ENCODE results near the gene REV3L.

DNA sequence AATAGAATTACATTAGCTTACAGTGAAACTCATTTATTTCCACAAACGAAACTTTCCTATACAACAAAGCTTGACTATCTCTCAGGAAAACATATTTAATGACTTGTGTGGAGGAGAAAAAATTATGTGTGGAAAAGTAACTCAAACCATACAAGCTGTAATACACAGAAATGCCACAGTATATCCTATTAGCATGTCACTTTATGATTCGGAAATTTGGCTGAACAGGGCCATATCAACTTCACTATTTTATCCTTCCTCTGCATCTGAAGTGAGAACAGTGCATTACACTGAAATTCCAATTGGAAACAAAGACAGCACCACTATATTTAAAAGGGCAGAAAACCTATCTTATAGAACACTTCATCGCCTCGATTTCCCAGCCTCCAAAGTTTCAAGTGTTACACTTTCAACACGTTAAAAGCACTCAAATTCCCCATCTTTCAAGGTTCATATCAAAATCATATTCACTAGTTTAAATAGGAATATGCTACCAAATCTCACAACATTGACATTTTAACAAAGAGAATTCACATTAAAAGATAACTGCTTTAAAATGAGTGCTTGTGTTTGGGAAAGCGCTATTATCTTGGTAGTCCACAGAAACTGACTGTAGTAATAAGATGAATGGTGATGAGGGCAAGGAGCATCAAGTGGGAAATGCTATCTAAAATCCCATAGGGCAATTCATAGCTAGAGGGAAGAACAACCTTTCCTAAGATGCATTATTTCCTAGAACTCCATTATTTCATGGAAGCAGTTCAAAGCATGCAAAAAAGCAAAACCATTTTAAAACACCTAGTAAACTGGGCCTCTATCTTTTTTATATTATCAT lies 1.8 kb downstream of the REV3L start:
- TF ChIP-seq POLR2AphosphoS5 (IDR thresholded peaks at IDR 0.05; ENCODE audit: low read depth, low read length) (no peak), ELF1 (IDR thresholded peaks at IDR 0.05; ENCODE audit: borderline replicate concordance, low read depth) (no peak), MAX (IDR thresholded peaks at IDR 0.05) (no peak), POLR2A (IDR thresholded peaks at IDR 0.05; ENCODE audit: borderline replicate concordance, extremely low read depth, insufficient read depth, insufficient read length) (no peak), CTCF (IDR thresholded peaks at IDR 0.05 in 2 of 3, conservative IDR thresholded peaks at IDR 0.05 in 1 of 3; ENCODE audit: borderline replicate concordance in 1 of 3, insufficient read depth in 1 of 3, low read depth in 2 of 3, low read length in 2 of 3) (0 out of 6 replicates have a peak, but pooled peaks of 1 of the 3 experiments have one; percentile 11), SIN3A (IDR thresholded peaks at IDR 0.05; ENCODE audit: low read depth) (no peak), SRF (IDR thresholded peaks at IDR 0.05; ENCODE audit: low read depth) (no peak), FOSL1 (IDR thresholded peaks at IDR 0.05; ENCODE audit: low read depth) (no peak), JUND (IDR thresholded peaks at IDR 0.05) (no peak)
